Measurements from ENCODE around the gene ATXN7L1. TPM values are rescaled to one million over a fixed set of nuclear protein-coding genes. Genes with fewer than 3 reads are reported as not detected.

The ATXN7L1 gene
- total and polyA plus RNA-seq, 2 of the 13 experiments (the other 11 are each of a cell fraction or from before 2014, with no cell fraction given): 4.1 to 7.8 TPM

DNA sequence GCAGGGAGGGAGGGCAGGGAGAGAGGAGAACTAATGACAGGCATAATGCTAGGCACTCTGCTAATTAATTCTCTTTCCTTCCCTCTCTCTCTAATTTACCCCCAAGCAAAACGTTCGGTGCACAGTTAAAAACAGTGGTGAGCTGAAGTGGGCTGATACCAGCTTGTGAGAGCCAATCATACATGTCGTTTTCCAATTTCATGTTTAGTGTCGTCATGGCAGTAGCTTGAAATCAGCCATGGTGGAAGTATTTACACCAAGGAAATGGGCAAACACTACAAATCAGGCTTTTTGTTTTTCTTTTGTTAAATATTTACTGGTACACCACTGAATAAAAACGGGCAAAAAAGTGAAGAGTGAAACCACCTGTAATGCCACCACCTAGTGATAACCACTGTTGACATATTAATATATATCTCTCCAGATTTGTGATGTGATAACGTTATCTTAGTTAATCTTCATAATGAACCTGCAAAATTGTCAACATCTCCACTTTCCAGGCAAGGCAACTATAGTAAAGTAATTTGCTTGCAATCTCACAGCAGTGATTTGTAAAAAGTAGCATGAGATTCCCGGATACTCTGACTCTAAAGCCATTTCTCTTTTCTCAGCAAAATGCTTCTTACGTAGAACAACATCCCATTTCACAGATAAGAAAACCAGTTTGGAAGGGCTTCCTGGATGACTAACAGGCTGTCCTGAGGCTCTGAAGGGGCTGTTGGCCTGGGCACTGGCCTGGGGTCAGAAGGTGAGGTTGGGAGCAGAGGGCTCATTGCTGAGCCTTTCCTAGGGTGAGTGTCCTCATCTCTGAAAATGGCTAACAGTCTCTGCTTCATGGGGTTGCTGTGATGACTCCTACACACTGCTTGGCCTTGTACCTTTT is 83.7 kb downstream of the ATXN7L1 start (continued):
- TF ChIP-seq ZNF546 (CRISPR knock-in tag; conservative IDR thresholded peaks at IDR 0.05) (no peak), ZNF589 (CRISPR knock-in tag; conservative IDR thresholded peaks at IDR 0.05) (no peak)

DNA sequence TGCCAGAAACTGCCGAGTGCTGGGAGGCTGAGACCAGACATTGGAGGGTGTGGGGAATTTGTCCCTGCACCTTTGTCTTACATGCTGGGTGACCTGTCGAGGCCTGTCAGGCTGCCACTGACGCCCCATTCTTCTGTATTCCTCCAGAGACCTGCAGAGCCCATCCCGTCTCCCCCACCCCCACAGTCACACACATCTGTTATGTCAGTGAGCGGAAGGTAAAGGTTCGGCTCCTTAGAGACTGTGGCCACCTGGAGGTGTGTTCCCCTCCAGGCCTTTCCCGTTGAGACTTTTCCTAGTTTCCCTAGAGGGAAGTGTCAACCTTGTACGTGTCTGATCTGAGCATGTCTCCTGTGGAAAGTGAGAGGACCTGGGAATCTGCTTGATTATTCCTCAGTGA is 84.5 kb downstream of the ATXN7L1 start:
- intact Hi-C loops (cut with micrococcal nuclease; ENCODE audit: unreplicated experiment) (no loop called here), in situ Hi-C loops (cut with HindIII; ENCODE audit: extremely low pct_ligation_motif_present, low pct_unique_long_range_greater_than_20kb) (no loop called here)
- DNase-seq (ENCODE audit: low spot score) (no peak), FAIRE-seq (no peak), ATAC-seq (no peak)
- no TSS peak for BruUV-seq (replicated peaks)
- H3K4me3 ChIP-seq (replicated peaks in 1 of 3; ENCODE audit: insufficient read depth in 1 of 3, low read depth in 2 of 3, low read length in 3 of 3): no peak overlapping the region
- H4K20me1 ChIP-seq (ENCODE audit: insufficient read depth, low read length): no peaks in the 10 kb centered on the region
- no peak overlapping the region for H3K27ac ChIP-seq (ENCODE audit: extremely low read length, insufficient read depth, low read length)
- no peaks in the 10 kb centered on the region for H3K79me2 ChIP-seq (ENCODE audit: insufficient read depth, low read length)
- no peak overlapping the region for H3K4me2 ChIP-seq (ENCODE audit: low read depth, low read length)
- no peaks in the 10 kb centered on the region for H3K4me1 ChIP-seq (ENCODE audit: insufficient read depth, low read length)
- 98% methylated on average over 6 of the region's 8 CpGs for WGBS (ENCODE audit: low lambda C conversion rate)
- no peaks in the 10 kb centered on the region for H3K9me3 ChIP-seq (ENCODE audit: low read length)
- TF ChIP-seq HNRNPL (IDR thresholded peaks at IDR 0.05; ENCODE audit: low read depth, low read length) (no peak), FIP1L1 (IDR thresholded peaks at IDR 0.05; ENCODE audit: borderline replicate concordance, insufficient read depth, low read depth, low read length) (no peak), SPEN (CRISPR knock-in tag; IDR thresholded peaks at IDR 0.05; ENCODE audit: low read depth) (no peak), ZNF761 (CRISPR knock-in tag; conservative IDR thresholded peaks at IDR 0.05) (no peak)
- POLR2A ChIA-PET: no interaction called here
- H3K36me3 ChIP-seq (replicated peaks in 1 of 2; ENCODE audit: control insufficient read depth in 1 of 2, insufficient read depth in 2 of 2, low read length in 2 of 2): peaks cover 2 to 4% of the 10 kb centered on the region in 2 experiments; a peak in 3 of 5 replicates
- CTCF ChIA-PET (ENCODE audit: low intra/inter-chr PET ratio, low total read pairs): no interaction called here
- no peaks in the 10 kb centered on the region for H3K27me3 ChIP-seq (ENCODE audit: control insufficient read depth in 1 of 2, insufficient read depth in 2 of 2, low read length in 2 of 2)
- H3K9ac ChIP-seq (ENCODE audit: insufficient read depth, low read depth, low read length): no peak overlapping the region
- H2AFZ ChIP-seq (ENCODE audit: low read length): no peak overlapping the region
